Measurements from ENCODE around the gene KRT83.

KRT83 gene

GRCh38 chr12:52285172-52285745 lies 35.9 kb downstream of the KRT83 start:
- H3K9ac ChIP-seq (ENCODE audit: insufficient read length) = no peak overlapping the region
- no peak overlapping the region for H3K27ac ChIP-seq
- no peak for TF ChIP-seq EZH2 (IDR thresholded peaks at IDR 0.05)
- no peak for TF ChIP-seq FOXP2 (optimal IDR thresholded peaks at IDR 0.05; ENCODE audit: control extremely low read depth, extremely low read length, insufficient read depth)
- TF ChIP-seq POLR2AphosphoS5 (IDR thresholded peaks at IDR 0.05; ENCODE audit: borderline replicate concordance, low read depth, low read length) = no peak
- H3K36me3 ChIP-seq (ENCODE audit: insufficient read depth, low read length) = no peaks in the 10 kb centered on the region
- H3K9me3 ChIP-seq (ENCODE audit: low read depth, low read length) = no peaks in the 10 kb centered on the region
- H3K4me3 ChIP-seq = no peak overlapping the region
- DNase-seq (ENCODE audit: low read depth, low spot score) = no peak

- Histone ChIP-seq H3K4me3 (no peak overlapping the region), H3K9me3 (ENCODE audit: low read depth, low read length) (no peaks in the 10 kb centered on the region), H3K36me3 (ENCODE audit: insufficient read depth, low read length) (no peaks in the 10 kb centered on the region), H3K27ac (no peak overlapping the region), H3K9ac (ENCODE audit: insufficient read length) (no peak overlapping the region)
- TF ChIP-seq EZH2 (IDR thresholded peaks at IDR 0.05) (no peak), POLR2AphosphoS5 (IDR thresholded peaks at IDR 0.05; ENCODE audit: borderline replicate concordance, low read depth, low read length) (no peak), FOXP2 (optimal IDR thresholded peaks at IDR 0.05; ENCODE audit: control extremely low read depth, extremely low read length, insufficient read depth) (no peak)
- DNase-seq (ENCODE audit: low read depth, low spot score) = no peak
Observed at GRCh38 chr12:52284562-52285171, 36.5 kb downstream of the KRT83 start.

- TF ChIP-seq FOXP2 (optimal IDR thresholded peaks at IDR 0.05; ENCODE audit: control extremely low read depth, extremely low read length, insufficient read depth) = no peak
- no peaks in the 10 kb centered on the region for H3K9me3 ChIP-seq (ENCODE audit: low read depth, low read length)
- no peak overlapping the region for H3K4me3 ChIP-seq
- DNase-seq (ENCODE audit: low read depth, low spot score) = no peak
- no peak overlapping the region for H3K9ac ChIP-seq (ENCODE audit: insufficient read length)
- no peak overlapping the region for H3K27ac ChIP-seq
- no peaks in the 10 kb centered on the region for H3K36me3 ChIP-seq (ENCODE audit: insufficient read depth, low read length)
Observed at GRCh38 chr12:52280796-52281560, 40.2 kb downstream of the KRT83 start.

- H3K9ac ChIP-seq (ENCODE audit: insufficient read length) = no peak overlapping the region
- H3K27ac ChIP-seq = no peak overlapping the region; the same call in 1 of the 2 replicates
- no peaks in the 10 kb centered on the region for H3K9me3 ChIP-seq (ENCODE audit: low read depth, low read length)
- H3K4me3 ChIP-seq = no peak overlapping the region
- TF ChIP-seq FOXP2 (optimal IDR thresholded peaks at IDR 0.05; ENCODE audit: control extremely low read depth, extremely low read length, insufficient read depth) = no peak
- no peak for TF ChIP-seq POLR2AphosphoS5 (IDR thresholded peaks at IDR 0.05; ENCODE audit: borderline replicate concordance, low read depth, low read length)
- no peak for TF ChIP-seq EZH2 (IDR thresholded peaks at IDR 0.05)
- no peaks in the 10 kb centered on the region for H3K36me3 ChIP-seq (ENCODE audit: insufficient read depth, low read length)
- DNase-seq (ENCODE audit: low read depth, low spot score) = no peak
Observed at GRCh38 chr12:52280319-52280795, 40.8 kb downstream of the KRT83 start.

- H3K4me3 ChIP-seq = no peak overlapping the region
- H3K27ac ChIP-seq = no peak overlapping the region; the same call in 1 of the 2 replicates
- DNase-seq (ENCODE audit: low read depth, low spot score) = no peak
- no peaks in the 10 kb centered on the region for H3K9me3 ChIP-seq (ENCODE audit: low read depth, low read length)
- H3K9ac ChIP-seq (ENCODE audit: insufficient read length) = no peak overlapping the region
- TF ChIP-seq FOXP2 (optimal IDR thresholded peaks at IDR 0.05; ENCODE audit: control extremely low read depth, extremely low read length, insufficient read depth) (no peak), POLR2AphosphoS5 (IDR thresholded peaks at IDR 0.05; ENCODE audit: borderline replicate concordance, low read depth, low read length) (no peak), EZH2 (IDR thresholded peaks at IDR 0.05) (no peak)
- no peaks in the 10 kb centered on the region for H3K36me3 ChIP-seq (ENCODE audit: insufficient read depth, low read length)
Observed at GRCh38 chr12:52279422-52280318, 41.5 kb downstream of the KRT83 start.

- H3K36me3 ChIP-seq (ENCODE audit: insufficient read depth, low read length) = no peaks in the 10 kb centered on the region
- peak overlapping the region; percentile 43 for H3K4me3 ChIP-seq
- DNase-seq (ENCODE audit: low read depth, low spot score) = no peak
- TF ChIP-seq POLR2AphosphoS5 (IDR thresholded peaks at IDR 0.05; ENCODE audit: borderline replicate concordance, low read depth, low read length) (no peak), FOXP2 (optimal IDR thresholded peaks at IDR 0.05; ENCODE audit: control extremely low read depth, extremely low read length, insufficient read depth) (no peak), EZH2 (IDR thresholded peaks at IDR 0.05) (no peak)
- H3K27ac ChIP-seq = no peak overlapping the region
- H3K9me3 ChIP-seq (ENCODE audit: low read depth, low read length) = no peaks in the 10 kb centered on the region
- H3K9ac ChIP-seq (ENCODE audit: insufficient read length) = no peak overlapping the region
Observed at GRCh38 chr12:52278575-52279421, 42.4 kb downstream of the KRT83 start.

- Histone ChIP-seq H3K27ac (no peak overlapping the region), H3K4me3 (no peak overlapping the region), H3K9me3 (ENCODE audit: low read depth, low read length) (no peaks in the 10 kb centered on the region), H3K36me3 (ENCODE audit: insufficient read depth, low read length) (no peaks in the 10 kb centered on the region), H3K9ac (ENCODE audit: insufficient read length) (no peak overlapping the region)
- TF ChIP-seq FOXP2 (optimal IDR thresholded peaks at IDR 0.05; ENCODE audit: control extremely low read depth, extremely low read length, insufficient read depth) (no peak), EZH2 (IDR thresholded peaks at IDR 0.05) (no peak), POLR2AphosphoS5 (IDR thresholded peaks at IDR 0.05; ENCODE audit: borderline replicate concordance, low read depth, low read length) (no peak)
- DNase-seq (ENCODE audit: low read depth, low spot score) = no peak
Observed at GRCh38 chr12:52277486-52278245, 43.5 kb downstream of the KRT83 start.
